Lung (tissue), 12 donors: ENCODE results near the gene RAI1. TPM values are rescaled to one million over a fixed set of nuclear protein-coding genes. Genes with fewer than 3 reads are reported as not detected.
A peak's percentile ranks its signal among the peaks of the same experiment; 100 is the strongest.

Experiments used
- ATAC-seq: fragments of 200-7000 bp; cut with Tn5 transposase; one replicate; pipeline ENCODE4 v1.9.1; 2020; ENCODE audit warnings: moderate number of reproducible peaks; ENCODE audit not compliant: insufficient read depth, low FRiP score
- DNase-seq, 3 donors: peaks; one replicate each; pipeline ENCODE4 v3.0.0-alpha.2; 2013 to 2017
- H3K27ac ChIP-seq, 2 donors: one replicate each; pipeline ENCODE4 v1.5.1; 2013; ENCODE audit warnings: mild to moderate bottlenecking in 2 of 2, moderate library complexity in 2 of 2, control low read depth in 1 of 2, inconsistent platforms in 1 of 2, low read depth in 1 of 2, low read length in 1 of 2
- H3K27me3 ChIP-seq, 3 donors: one replicate each; pipeline ENCODE4 v1.5.1; 2013; ENCODE audit warnings: low read length in 2 of 3; ENCODE audit not compliant: control insufficient read depth in 3 of 3, insufficient read depth in 3 of 3
- H3K36me3 ChIP-seq, 4 donors: one replicate each; pipeline ENCODE4 v1.5.1; 2013; ENCODE audit warnings: low read length in 4 of 4, mild to moderate bottlenecking in 1 of 4, moderate library complexity in 1 of 4; ENCODE audit not compliant: control insufficient read depth in 4 of 4, insufficient read depth in 4 of 4
- H3K4me1 ChIP-seq, 5 donors: one replicate each; pipeline ENCODE4 v1.5.1; 2013; ENCODE audit warnings: low read length in 5 of 5, mild to moderate bottlenecking in 2 of 5, moderate library complexity in 1 of 5; ENCODE audit not compliant: control insufficient read depth in 5 of 5, insufficient read depth in 5 of 5
- H3K4me3 ChIP-seq: one replicate; pipeline ENCODE4 v1.5.1; 2013; ENCODE audit warnings: mild to moderate bottlenecking, control low read depth, moderate library complexity
- H3K9ac ChIP-seq, 2 donors: one replicate each; pipeline ENCODE4 v1.5.1; 2013; ENCODE audit warnings: low read length in 2 of 2, control low read depth in 1 of 2; ENCODE audit not compliant: insufficient read depth in 1 of 2
- H3K9me3 ChIP-seq, 4 donors: one replicate each; pipeline ENCODE4 v1.5.1; 2013; ENCODE audit warnings: low read length in 3 of 4, mild to moderate bottlenecking in 1 of 4, moderate library complexity in 1 of 4; ENCODE audit not compliant: control insufficient read depth in 4 of 4, insufficient read depth in 3 of 4
- CTCF ChIP-seq: IDR thresholded peaks from 2 replicates; pipeline ENCODE4 v1.5.1; 2012; ENCODE audit warnings: mild to moderate bottlenecking; ENCODE audit errors: control extremely low read depth, extremely low read depth
- WGBS, 2 donors: extraction: QIAGEN DNeasy Blood & Tissue Kit; methylation state at CpG; one replicate each; pipeline ENCODE4 v1.1.7; 2013; 5-methylcytosine and 5-hydroxymethylcytosine counted together
- polyA plus RNA-seq, 2 donors: library from polyadenylated mRNA; stranded (reverse); fragments of 200-250 nt; gene quantifications; one replicate each; pipeline ENCODE4 v1.2.1, GENCODE V29; 2013
- total RNA-seq, 2 donors: library from RNA; depleted of rRNA in 1 of 2; stranded (reverse); fragments of >200 nt in 1 of 2; gene quantifications; one replicate each; pipeline ENCODE4 v1.2.1, GENCODE V29; 2014 to 2021
- donor health status: control.
- donor health status: control.
- donor health status: Bipolar disorder and iron deficiency.
- donor health status: healthy.
- donor health status: DM: yes; HTN: yes; CAD: no.

The RAI1 gene
- total and polyA plus RNA-seq, 4 donors, result 14.5 to 44.4 (median 28.3) TPM

GRCh38 chr17:17698371-17698770 lies 17.1 kb downstream of the RAI1 start:
- H3K27ac ChIP-seq, result peak overlapping the region; percentile 35 to 40
- DNase-seq (no peak), ATAC-seq (no peak)
- no peak overlapping the region for H3K4me3 ChIP-seq
- TF ChIP-seq CTCF, result no peak
- no peak overlapping the region for H3K9ac ChIP-seq
- H3K4me1 ChIP-seq, result peaks cover 13 to 68% (median 37%) of the 10 kb centered on the region in 5 donors
- H3K9me3 ChIP-seq, result no peaks in the 10 kb centered on the region
- H3K27me3 ChIP-seq, result no peaks in the 10 kb centered on the region
- H3K36me3 ChIP-seq, result peaks cover 0 to 4% (median 0%) of the 10 kb centered on the region in 4 donors
- WGBS, 2 donors, result 56 to 71% methylated on average over 5 of the region's 5 CpGs

GRCh38 chr17:17698869-17699351 lies 17.7 kb downstream of the RAI1 start:
- Histone ChIP-seq H3K4me1 (peaks cover 14 to 66% (median 33%) of the 10 kb centered on the region in 5 donors), H3K36me3 (peaks cover 0 to 4% (median 0%) of the 10 kb centered on the region in 4 donors), H3K4me3 (no peak overlapping the region), H3K9me3 (no peaks in the 10 kb centered on the region), H3K27me3 (no peaks in the 10 kb centered on the region), H3K9ac (peak overlapping the region in 1 of 2 donors; percentile 43), H3K27ac (peak overlapping the region; percentile 35 to 72)
- ATAC-seq, result no peak
- TF ChIP-seq CTCF, result no peak
- 50 to 69% methylated on average over 8 of the region's 8 CpGs for WGBS, 2 donors
- DNase-seq, result no peak

GRCh38 chr17:17699491-17699890 lies 18.2 kb downstream of the RAI1 start:
- peaks cover 0 to 4% (median 0%) of the 10 kb centered on the region in 4 donors for H3K36me3 ChIP-seq
- 82 to 85% methylated on average over 7 of the region's 7 CpGs for WGBS, 2 donors
- TF ChIP-seq CTCF, result no peak
- H3K27me3 ChIP-seq, result no peaks in the 10 kb centered on the region
- DNase-seq, result no peak
- no peak overlapping the region for H3K4me3 ChIP-seq
- no peak for ATAC-seq
- no peaks in the 10 kb centered on the region for H3K9me3 ChIP-seq
- peak overlapping the region in 1 of 2 donors; percentile 41 for H3K27ac ChIP-seq
- H3K9ac ChIP-seq, result peak overlapping the region in 1 of 2 donors; percentile 43
- peaks cover 14 to 61% (median 30%) of the 10 kb centered on the region in 5 donors for H3K4me1 ChIP-seq
